ENCODE measurements around the gene TCFL5. TPM values are rescaled to one million over a fixed set of nuclear protein-coding genes. Genes with fewer than 3 reads are reported as not detected.

Gene TCFL5
- total and polyA plus RNA-seq, 2 donors (not counting 3 experiments of a cell fraction or from before 2014, with no cell fraction given), result 4.4 to 11.1 TPM

GRCh38 chr20:62792940-62793756 is 68.5 kb downstream of the TCFL5 start:
- intact Hi-C loops (cut with micrococcal nuclease) (loop anchor here (10.0 kb wide), 1 partner anchor 488 kb away; the partner anchor contains the start of gene ADRM1), dilution Hi-C loops (cut with MboI; ENCODE audit: extremely low pct_ligation_motif_present, low sequenced_read_pairs) (no loop called here)
- Histone ChIP-seq H3K36me3 (ENCODE audit: control insufficient read depth in 2 of 2, extremely low read depth in 1 of 2, insufficient read depth in 2 of 2, low read length in 2 of 2) (no peaks in the 10 kb centered on the region), H2AFZ (ENCODE audit: low read depth, low read length) (no peak overlapping the region), H3K4me2 (ENCODE audit: insufficient read depth, low read length) (no peak overlapping the region), H3K79me2 (ENCODE audit: control insufficient read depth, insufficient read depth, low read length) (peaks cover 13% of the 10 kb centered on the region), H3K9me1 (replicated peaks; ENCODE audit: control insufficient read depth, extremely low read depth, insufficient read depth, low read length) (no peaks in the 10 kb centered on the region), H3K27ac (ENCODE audit: insufficient read depth, low read depth, low read length) (peak overlapping the region; percentile 61), H4K20me1 (replicated peaks; ENCODE audit: control insufficient read depth, extremely low read depth, insufficient read depth, low read length) (no peaks in the 10 kb centered on the region), H3K4me1 (ENCODE audit: control insufficient read depth, extremely low read depth, insufficient read depth, low read length) (peaks cover 22% of the 10 kb centered on the region), H3K9ac (replicated peaks; ENCODE audit: extremely low read depth, insufficient read depth, low read length) (no peak overlapping the region), H3K27me3 (ENCODE audit: control insufficient read depth in 2 of 2, insufficient read depth in 2 of 2, low read length in 2 of 2) (no peaks in the 10 kb centered on the region), H3K9me3 (replicated peaks; ENCODE audit: control insufficient read depth, insufficient read depth, low read length) (no peaks in the 10 kb centered on the region), H3K4me3 (replicated peaks in 1 of 3; ENCODE audit: insufficient read depth in 1 of 3, low read depth in 1 of 3, low read length in 3 of 3) (no peak overlapping the region)
- no peak for TF ChIP-seq POLR2AphosphoS5 (IDR thresholded peaks at IDR 0.05; ENCODE audit: insufficient read depth, low read depth, low read length)
- no peak for TF ChIP-seq EZH2 (IDR thresholded peaks at IDR 0.05; ENCODE audit: borderline replicate concordance, low read depth, low read length, severe bottlenecking)
- TF ChIP-seq MYC (IDR thresholded peaks at IDR 0.05; ENCODE audit: low read depth, low read length), result no peak
- no peak for TF ChIP-seq FOS (IDR thresholded peaks at IDR 0.05; ENCODE audit: borderline replicate concordance, insufficient read depth, low read length)
- no peak for TF ChIP-seq CTCF (IDR thresholded peaks at IDR 0.05; ENCODE audit: extremely low read depth in 1 of 2, insufficient read depth in 1 of 2, low read depth in 1 of 2, low read length in 2 of 2)
- TF ChIP-seq JUN (IDR thresholded peaks at IDR 0.05; ENCODE audit: borderline replicate concordance, insufficient read depth, insufficient read length, low read depth), result no peak
- TF ChIP-seq GATA2 (IDR thresholded peaks at IDR 0.05; ENCODE audit: insufficient read depth, insufficient read length, low read depth, low read length), result no peak
- TF ChIP-seq MAX (IDR thresholded peaks at IDR 0.05; ENCODE audit: insufficient read depth, insufficient read length), result no peak
- TF ChIP-seq POLR2A (IDR thresholded peaks at IDR 0.05; ENCODE audit: low read depth, low read length), result no peak
- peak; percentile 42 for FAIRE-seq
- no TSS peak for BruUV-seq (replicated peaks)
- no peak for DNase-seq (ENCODE audit: low read depth, low spot score)
- ChIA-PET CTCF (interaction anchor here (1.2 to 6.4 kb wide), 18 partner anchors 15 to 412 kb away, joined by 3 to 120 read pairs (median 13); partner anchors contain the start of gene NTSR1), POLR2A (no interaction called here)

Measured in endothelial cell of umbilical vein (primary cell).